B cell (primary cell): ENCODE results near the gene TAC3.

Experiments used
- EZH2 ChIP-seq: IDR thresholded peaks from 2 replicates; pipeline ENCODE4 v1.6.1; 2012; ENCODE audit warnings: borderline replicate concordance, low read depth, mild to moderate bottlenecking, moderate library complexity, low read length; ENCODE audit not compliant: insufficient read depth, poor library complexity, severe bottlenecking
- TF ChIP-seq, protein P1 (sequence below): fragments of 200-600 bp; IDR thresholded peaks from one replicate; pipeline ENCODE4 v1.8.0; 2022; ENCODE audit warnings: antibody characterized with exemption, mild to moderate bottlenecking

DNA sequence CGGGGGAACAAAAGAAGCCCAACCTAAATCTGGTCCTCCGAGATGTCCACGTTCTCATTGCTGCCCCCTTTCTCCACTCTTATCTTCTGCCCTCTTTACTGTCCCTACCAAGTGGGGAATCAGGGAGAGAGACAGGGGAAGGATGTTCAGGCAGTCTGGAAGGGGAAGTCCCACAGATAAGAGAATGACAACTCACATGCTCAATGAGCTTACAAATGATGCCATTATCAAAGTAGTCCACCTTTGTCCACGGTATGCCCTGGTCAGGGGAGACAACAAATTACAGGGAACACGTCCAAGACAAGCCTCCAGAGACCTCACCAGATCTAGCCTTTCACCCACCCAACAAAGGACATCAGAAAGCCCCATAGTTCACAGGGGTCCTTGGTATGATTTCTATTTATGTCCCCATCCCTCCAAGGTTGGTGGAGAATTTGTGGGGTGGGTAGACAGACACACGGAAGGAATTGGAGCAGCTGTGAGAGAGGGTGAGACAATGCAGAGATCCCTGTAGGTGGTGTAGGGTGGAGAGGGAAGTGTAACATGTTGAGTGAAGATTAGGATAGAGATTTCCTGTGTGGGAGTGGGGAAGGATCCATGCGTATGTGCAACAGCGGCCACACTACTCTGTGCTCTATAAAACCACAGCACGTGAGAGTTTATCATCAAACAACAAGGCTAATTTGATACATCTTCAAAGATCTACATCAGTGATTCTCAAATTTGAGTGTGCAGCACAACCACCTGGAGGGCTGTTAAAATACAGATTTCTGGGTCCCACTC lies 22.9 kb upstream of the TAC3 start:
- TF ChIP-seq, protein P1, sequence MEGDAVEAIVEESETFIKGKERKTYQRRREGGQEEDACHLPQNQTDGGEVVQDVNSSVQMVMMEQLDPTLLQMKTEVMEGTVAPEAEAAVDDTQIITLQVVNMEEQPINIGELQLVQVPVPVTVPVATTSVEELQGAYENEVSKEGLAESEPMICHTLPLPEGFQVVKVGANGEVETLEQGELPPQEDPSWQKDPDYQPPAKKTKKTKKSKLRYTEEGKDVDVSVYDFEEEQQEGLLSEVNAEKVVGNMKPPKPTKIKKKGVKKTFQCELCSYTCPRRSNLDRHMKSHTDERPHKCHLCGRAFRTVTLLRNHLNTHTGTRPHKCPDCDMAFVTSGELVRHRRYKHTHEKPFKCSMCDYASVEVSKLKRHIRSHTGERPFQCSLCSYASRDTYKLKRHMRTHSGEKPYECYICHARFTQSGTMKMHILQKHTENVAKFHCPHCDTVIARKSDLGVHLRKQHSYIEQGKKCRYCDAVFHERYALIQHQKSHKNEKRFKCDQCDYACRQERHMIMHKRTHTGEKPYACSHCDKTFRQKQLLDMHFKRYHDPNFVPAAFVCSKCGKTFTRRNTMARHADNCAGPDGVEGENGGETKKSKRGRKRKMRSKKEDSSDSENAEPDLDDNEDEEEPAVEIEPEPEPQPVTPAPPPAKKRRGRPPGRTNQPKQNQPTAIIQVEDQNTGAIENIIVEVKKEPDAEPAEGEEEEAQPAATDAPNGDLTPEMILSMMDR = no peak
- TF ChIP-seq EZH2 = no peak
